ENCODE measurements around the gene MAP3K2. TPM values are rescaled to one million over a fixed set of nuclear protein-coding genes. Genes with fewer than 3 reads are reported as not detected.

Gene MAP3K2
- total and polyA plus RNA-seq, 4 donors: 6.6 to 79.3 (median 40.6) TPM

DNA sequence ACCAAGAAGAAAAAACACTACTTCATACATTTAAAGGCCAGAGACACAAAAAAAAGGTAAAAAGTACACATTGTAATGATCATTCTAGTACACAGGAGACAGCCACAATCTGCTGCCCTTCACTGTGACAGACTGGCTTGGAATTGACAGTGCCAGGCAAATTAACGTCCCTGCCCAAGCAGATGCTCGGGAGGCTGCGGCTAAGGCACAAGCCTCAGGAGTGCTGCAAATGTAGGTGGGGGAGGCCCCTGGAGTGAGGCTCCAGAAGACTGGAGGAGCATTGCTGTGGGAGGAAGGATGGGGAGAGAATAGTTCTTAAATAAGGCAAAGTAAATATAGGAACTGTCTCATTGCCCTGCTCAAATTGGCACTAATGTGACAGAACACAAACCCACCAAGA lies 112.4 kb downstream of the MAP3K2 start:
- intact Hi-C loops (cut with DNase I): no loop called here
- no peak overlapping the region for H3K4me3 ChIP-seq (ENCODE audit: low read length in 2 of 2)
- H3K27me3 ChIP-seq (ENCODE audit: control insufficient read depth in 1 of 2, insufficient read depth in 2 of 2, low read length in 1 of 2): no peaks in the 10 kb centered on the region
- H3K9me3 ChIP-seq (ENCODE audit: control insufficient read depth, low read length): no peaks in the 10 kb centered on the region
- peaks cover 19 to 24% of the 10 kb centered on the region in 2 donors for H3K36me3 ChIP-seq (ENCODE audit: control insufficient read depth in 1 of 2, insufficient read depth in 2 of 2, low read length in 1 of 2)
- DNase-seq (no peak), ATAC-seq (ENCODE audit: low FRiP score) (no peak)
- WGBS, 2 donors: 85 to 89% methylated on average over 3 of the region's 3 CpGs
- no peaks in the 10 kb centered on the region for H3K4me1 ChIP-seq (ENCODE audit: control insufficient read depth in 1 of 2, insufficient read depth in 2 of 2, low read length in 2 of 2)
- H3K27ac ChIP-seq (ENCODE audit: low read depth in 1 of 2, low read length in 2 of 2): no peak overlapping the region

DNA sequence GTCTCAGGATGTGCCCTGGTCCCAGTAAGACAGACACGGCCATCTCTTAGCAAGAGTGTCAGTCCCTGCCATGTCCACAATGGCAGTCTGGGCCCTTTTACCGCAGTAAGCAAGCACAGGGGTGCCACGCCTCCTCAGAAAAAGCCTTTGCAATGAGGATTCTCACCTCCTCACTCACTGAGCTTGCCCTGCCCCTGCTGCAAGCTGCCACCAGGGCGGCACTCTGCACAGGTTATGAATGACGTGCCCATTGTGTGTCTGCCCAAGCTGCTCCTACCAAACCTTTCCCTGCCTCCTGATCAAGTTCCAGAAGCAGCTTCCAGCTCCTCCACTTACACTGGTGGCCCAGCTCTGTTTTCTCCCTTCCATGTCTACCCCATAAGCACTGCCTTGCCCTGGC lies 117.1 kb downstream of the MAP3K2 start:
- peaks cover 15 to 22% of the 10 kb centered on the region in 2 donors for H3K36me3 ChIP-seq (ENCODE audit: control insufficient read depth in 1 of 2, insufficient read depth in 2 of 2, low read length in 1 of 2)
- no peak for ATAC-seq (ENCODE audit: low FRiP score)
- H3K27ac ChIP-seq (ENCODE audit: low read depth in 1 of 2, low read length in 2 of 2): no peak overlapping the region
- WGBS, 2 donors: 97 to 98% methylated on average over 5 of the region's 5 CpGs
- no peak for DNase-seq
- no peaks in the 10 kb centered on the region for H3K27me3 ChIP-seq (ENCODE audit: control insufficient read depth in 1 of 2, insufficient read depth in 2 of 2, low read length in 1 of 2)
- H3K4me1 ChIP-seq (ENCODE audit: control insufficient read depth in 1 of 2, insufficient read depth in 2 of 2, low read length in 2 of 2): no peaks in the 10 kb centered on the region
- no peaks in the 10 kb centered on the region for H3K9me3 ChIP-seq (ENCODE audit: control insufficient read depth, low read length)
- intact Hi-C loops (cut with DNase I): no loop called here
- no peak overlapping the region for H3K4me3 ChIP-seq (ENCODE audit: low read length in 2 of 2)

DNA sequence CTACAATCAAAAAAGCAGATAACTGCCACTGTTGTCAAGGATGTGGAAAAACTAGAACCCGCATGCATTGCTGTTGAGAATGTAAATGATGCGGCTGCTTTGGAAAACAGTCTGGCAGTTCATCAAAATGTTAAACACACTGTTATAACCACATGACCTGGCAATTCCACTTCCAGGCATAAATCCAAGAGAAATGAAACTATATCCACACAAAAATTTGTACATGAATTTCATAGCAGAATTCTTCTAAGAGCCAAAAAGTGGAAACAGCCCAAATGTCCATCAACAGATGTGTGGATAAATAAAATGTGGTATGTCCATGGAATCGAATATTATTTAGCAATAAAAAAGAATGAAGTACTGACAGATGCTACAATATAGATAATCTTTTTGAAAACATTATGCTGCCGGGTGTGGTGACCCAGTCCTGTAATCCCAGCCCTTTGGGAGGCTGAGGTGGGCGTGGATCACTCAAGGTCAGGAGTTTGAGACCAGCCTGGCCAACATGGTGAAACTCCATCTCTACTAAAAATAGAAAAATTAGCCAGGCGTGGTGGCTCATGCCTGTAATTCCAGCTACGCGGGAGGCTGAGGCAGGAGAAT lies 125.9 kb downstream of the MAP3K2 start:
- Histone ChIP-seq H3K4me1 (ENCODE audit: control insufficient read depth in 1 of 2, insufficient read depth in 2 of 2, low read length in 2 of 2) (no peaks in the 10 kb centered on the region), H3K4me3 (ENCODE audit: low read length in 2 of 2) (no peak overlapping the region), H3K36me3 (ENCODE audit: control insufficient read depth in 1 of 2, insufficient read depth in 2 of 2, low read length in 1 of 2) (peaks cover 7 to 10% of the 10 kb centered on the region in 2 donors), H3K27ac (ENCODE audit: low read depth in 1 of 2, low read length in 2 of 2) (no peak overlapping the region), H3K9me3 (ENCODE audit: control insufficient read depth, low read length) (no peaks in the 10 kb centered on the region), H3K27me3 (ENCODE audit: control insufficient read depth in 1 of 2, insufficient read depth in 2 of 2, low read length in 1 of 2) (no peaks in the 10 kb centered on the region)
- WGBS, 2 donors: 63 to 69% methylated on average over 8 of the region's 8 CpGs
- intact Hi-C loops (cut with DNase I): no loop called here
- ATAC-seq (ENCODE audit: low FRiP score) (no peak), DNase-seq (no peak)

DNA sequence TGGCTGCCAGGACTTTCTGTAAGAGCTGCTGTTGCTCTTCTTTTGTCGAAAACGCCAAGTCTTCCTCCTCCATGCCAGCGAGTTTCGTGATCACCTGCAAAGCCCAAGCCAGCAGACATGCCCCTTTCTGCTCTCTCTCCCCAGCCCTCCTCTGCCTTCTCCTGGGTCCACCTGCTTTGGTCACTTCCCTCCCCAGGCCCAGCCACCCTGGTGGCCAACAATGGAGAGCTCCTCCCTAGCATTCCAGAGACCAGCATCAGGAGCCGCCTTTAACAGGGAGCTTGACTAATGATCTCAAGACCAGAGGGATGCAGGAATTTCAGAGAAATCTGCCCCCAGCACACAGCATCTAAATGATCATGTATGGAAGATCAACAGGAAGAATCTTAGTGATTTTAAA lies 128.4 kb downstream of the MAP3K2 start:
- H3K27me3 ChIP-seq (ENCODE audit: control insufficient read depth in 1 of 2, insufficient read depth in 2 of 2, low read length in 1 of 2): no peaks in the 10 kb centered on the region
- no peaks in the 10 kb centered on the region for H3K9me3 ChIP-seq (ENCODE audit: control insufficient read depth, low read length)
- no peaks in the 10 kb centered on the region for H3K4me1 ChIP-seq (ENCODE audit: control insufficient read depth in 1 of 2, insufficient read depth in 2 of 2, low read length in 2 of 2)
- DNase-seq (no peak), ATAC-seq (ENCODE audit: low FRiP score) (no peak)
- 92 to 95% methylated on average over 5 of the region's 5 CpGs for WGBS, 2 donors
- H3K36me3 ChIP-seq (ENCODE audit: control insufficient read depth in 1 of 2, insufficient read depth in 2 of 2, low read length in 1 of 2): peaks cover 7 to 10% of the 10 kb centered on the region in 2 donors
- intact Hi-C loops (cut with DNase I): no loop called here
- no peak overlapping the region for H3K27ac ChIP-seq (ENCODE audit: low read depth in 1 of 2, low read length in 2 of 2)
- no peak overlapping the region for H3K4me3 ChIP-seq (ENCODE audit: low read length in 2 of 2)

DNA sequence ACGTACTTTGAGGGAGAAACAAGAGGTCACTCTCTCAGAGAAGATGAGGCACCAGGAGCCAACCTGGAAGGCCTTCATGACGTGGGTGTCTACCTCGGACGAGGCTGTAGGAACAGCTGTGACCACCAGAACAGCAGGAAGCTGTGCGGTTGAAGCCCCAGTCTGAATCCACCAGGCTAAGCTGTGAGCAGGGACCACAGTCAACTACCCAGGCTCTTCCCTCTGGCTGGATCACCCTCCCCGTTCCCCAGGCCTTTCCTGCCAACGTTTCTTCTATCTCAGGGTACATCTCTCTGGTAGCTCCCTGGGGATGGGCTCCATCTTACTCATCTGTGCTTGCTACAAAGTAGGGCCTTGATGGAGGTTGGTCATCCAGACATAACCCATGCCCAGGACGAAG lies 130.9 kb downstream of the MAP3K2 start:
- DNase-seq: no peak
- peaks cover 7 to 10% of the 10 kb centered on the region in 2 donors for H3K36me3 ChIP-seq (ENCODE audit: control insufficient read depth in 1 of 2, insufficient read depth in 2 of 2, low read length in 1 of 2)

DNA sequence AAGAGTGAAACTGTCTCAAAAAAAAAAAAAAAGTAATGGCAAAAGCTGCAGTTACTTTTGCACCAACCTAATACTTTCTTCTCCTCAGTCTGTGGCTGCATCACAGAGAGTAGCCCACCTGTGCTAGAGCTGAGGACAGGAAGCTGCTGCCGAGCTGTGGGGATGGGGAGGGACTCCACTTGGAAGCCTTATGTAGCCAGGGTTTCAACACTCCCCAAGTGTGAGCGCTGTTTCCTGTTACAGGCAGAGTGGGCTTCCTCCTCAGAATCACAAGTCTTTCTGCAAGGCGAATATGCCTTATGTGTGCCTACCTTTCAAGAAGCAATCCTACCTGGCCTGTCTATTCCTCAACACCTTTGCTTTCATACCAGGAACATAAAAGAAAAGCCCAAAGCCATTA lies 131.4 kb downstream of the MAP3K2 start:
- DNase-seq (no peak), ATAC-seq (ENCODE audit: low FRiP score) (no peak)
- intact Hi-C loops (cut with DNase I): no loop called here
- no peaks in the 10 kb centered on the region for H3K9me3 ChIP-seq (ENCODE audit: control insufficient read depth, low read length)
- no peaks in the 10 kb centered on the region for H3K4me1 ChIP-seq (ENCODE audit: control insufficient read depth in 1 of 2, insufficient read depth in 2 of 2, low read length in 2 of 2)
- no peak overlapping the region for H3K4me3 ChIP-seq (ENCODE audit: low read length in 2 of 2)
- H3K36me3 ChIP-seq (ENCODE audit: control insufficient read depth in 1 of 2, insufficient read depth in 2 of 2, low read length in 1 of 2): peaks cover 7 to 10% of the 10 kb centered on the region in 2 donors
- no peak overlapping the region for H3K27ac ChIP-seq (ENCODE audit: low read depth in 1 of 2, low read length in 2 of 2)
- WGBS, 2 donors: 92 to 96% methylated on average over 3 of the region's 3 CpGs
- H3K27me3 ChIP-seq (ENCODE audit: control insufficient read depth in 1 of 2, insufficient read depth in 2 of 2, low read length in 1 of 2): no peaks in the 10 kb centered on the region

More for the DNA sequence above, 130.9 kb downstream of the MAP3K2 start:
- intact Hi-C loops (cut with DNase I): no loop called here
- Histone ChIP-seq H3K4me1 (ENCODE audit: control insufficient read depth in 1 of 2, insufficient read depth in 2 of 2, low read length in 2 of 2) (no peaks in the 10 kb centered on the region), H3K27me3 (ENCODE audit: control insufficient read depth in 1 of 2, insufficient read depth in 2 of 2, low read length in 1 of 2) (no peaks in the 10 kb centered on the region), H3K4me3 (ENCODE audit: low read length in 2 of 2) (no peak overlapping the region), H3K27ac (ENCODE audit: low read depth in 1 of 2, low read length in 2 of 2) (no peak overlapping the region), H3K9me3 (ENCODE audit: control insufficient read depth, low read length) (no peaks in the 10 kb centered on the region)
- no peak for ATAC-seq (ENCODE audit: low FRiP score)
- WGBS, 2 donors: 73 to 75% methylated on average over 8 of the region's 8 CpGs

DNA sequence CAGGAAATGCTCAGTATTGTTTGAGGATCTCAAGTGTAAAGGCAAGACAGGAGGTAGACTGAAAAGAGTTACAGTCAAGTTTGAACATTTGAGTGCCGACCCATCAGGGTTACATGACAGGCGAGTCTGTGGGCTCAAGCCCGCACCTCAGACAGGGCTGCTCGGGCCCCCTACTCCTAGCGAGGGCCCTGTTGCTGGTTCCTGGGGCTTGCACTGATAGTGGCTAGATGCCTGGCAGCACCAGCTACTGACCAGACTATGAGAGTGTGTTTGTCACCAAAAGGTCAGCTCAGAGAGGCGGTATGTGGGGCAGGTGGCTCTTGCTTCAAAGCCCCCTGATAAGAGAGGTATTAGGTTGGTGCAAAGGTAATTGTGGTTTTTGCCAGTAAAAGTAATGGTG lies 132.1 kb downstream of the MAP3K2 start:
- WGBS, 2 donors: 94 to 98% methylated on average over 6 of the region's 6 CpGs
- DNase-seq (no peak), ATAC-seq (ENCODE audit: low FRiP score) (no peak)
- no peaks in the 10 kb centered on the region for H3K9me3 ChIP-seq (ENCODE audit: control insufficient read depth, low read length)
- H3K27ac ChIP-seq (ENCODE audit: low read depth in 1 of 2, low read length in 2 of 2): no peak overlapping the region
- H3K4me3 ChIP-seq (ENCODE audit: low read length in 2 of 2): no peak overlapping the region
- H3K27me3 ChIP-seq (ENCODE audit: control insufficient read depth in 1 of 2, insufficient read depth in 2 of 2, low read length in 1 of 2): no peaks in the 10 kb centered on the region
- H3K36me3 ChIP-seq (ENCODE audit: control insufficient read depth in 1 of 2, insufficient read depth in 2 of 2, low read length in 1 of 2): peaks cover 7 to 10% of the 10 kb centered on the region in 2 donors
- no peaks in the 10 kb centered on the region for H3K4me1 ChIP-seq (ENCODE audit: control insufficient read depth in 1 of 2, insufficient read depth in 2 of 2, low read length in 2 of 2)
- intact Hi-C loops (cut with DNase I): no loop called here

DNA sequence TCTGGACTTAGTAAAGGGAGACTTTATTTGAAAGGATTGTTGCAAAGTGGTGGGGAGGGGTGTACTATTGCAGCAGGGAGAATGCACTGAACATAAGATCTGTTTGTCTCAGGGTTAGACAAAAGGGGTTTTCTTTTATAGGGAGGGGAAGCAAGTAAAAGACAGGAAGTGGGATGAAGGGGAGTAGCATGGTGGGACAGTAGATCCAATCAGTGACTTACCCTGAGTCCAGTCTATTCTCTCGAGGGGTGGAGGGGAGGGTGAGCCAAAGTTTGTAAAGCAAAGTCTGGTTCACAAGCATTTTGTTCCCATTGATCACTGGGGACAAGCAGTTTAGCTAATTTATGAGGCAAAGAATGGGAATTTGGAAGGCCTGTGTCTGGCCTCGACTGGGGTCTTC lies 132.6 kb downstream of the MAP3K2 start:
- H3K27ac ChIP-seq (ENCODE audit: low read depth in 1 of 2, low read length in 2 of 2): no peak overlapping the region

DNA sequence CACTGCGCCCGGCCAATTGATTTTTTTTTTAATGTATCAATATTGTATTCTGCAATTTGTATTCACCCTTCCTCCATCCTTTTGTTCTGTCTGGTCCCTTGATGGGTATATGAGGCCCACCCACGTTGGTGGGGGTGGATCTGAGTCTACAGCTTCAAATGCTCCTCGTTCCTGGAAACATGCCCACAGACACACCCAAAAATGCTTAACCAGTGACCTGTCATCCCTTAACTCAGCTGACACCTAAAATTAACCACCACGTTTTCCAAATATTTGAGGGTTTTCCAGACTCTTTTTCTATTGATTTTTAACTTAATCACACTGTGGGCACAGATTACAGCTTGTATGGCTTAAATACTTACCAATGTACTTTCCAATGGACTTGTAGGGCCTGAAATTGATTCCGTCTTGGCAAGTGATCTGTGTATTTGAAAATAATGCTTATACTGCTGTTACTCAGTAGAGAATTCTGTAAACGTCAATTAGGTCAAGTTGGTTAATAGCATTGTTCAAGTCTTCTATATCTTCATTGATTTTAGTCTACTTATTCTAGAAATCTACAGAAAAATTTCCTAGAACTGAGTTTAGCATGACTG lies 133.3 kb downstream of the MAP3K2 start:
- Histone ChIP-seq H3K27ac (ENCODE audit: low read depth in 1 of 2, low read length in 2 of 2) (no peak overlapping the region), H3K4me3 (ENCODE audit: low read length in 2 of 2) (no peak overlapping the region), H3K36me3 (ENCODE audit: control insufficient read depth in 1 of 2, insufficient read depth in 2 of 2, low read length in 1 of 2) (peaks cover 4 to 5% of the 10 kb centered on the region in 2 donors), H3K27me3 (ENCODE audit: control insufficient read depth in 1 of 2, insufficient read depth in 2 of 2, low read length in 1 of 2) (no peaks in the 10 kb centered on the region), H3K4me1 (ENCODE audit: control insufficient read depth in 1 of 2, insufficient read depth in 2 of 2, low read length in 2 of 2) (no peaks in the 10 kb centered on the region), H3K9me3 (ENCODE audit: control insufficient read depth, low read length) (no peaks in the 10 kb centered on the region)
- 78 to 80% methylated on average over 7 of the region's 7 CpGs for WGBS, 2 donors
- DNase-seq: no peak
- ATAC-seq (ENCODE audit: low FRiP score): no peak
- intact Hi-C loops (cut with DNase I): no loop called here

More for the DNA sequence above, 132.6 kb downstream of the MAP3K2 start:
- ATAC-seq (ENCODE audit: low FRiP score) (no peak), DNase-seq (no peak)
- H3K9me3 ChIP-seq (ENCODE audit: control insufficient read depth, low read length): no peaks in the 10 kb centered on the region
- intact Hi-C loops (cut with DNase I): no loop called here
- 61 to 65% methylated on average over 2 of the region's 2 CpGs for WGBS, 2 donors
- H3K27me3 ChIP-seq (ENCODE audit: control insufficient read depth in 1 of 2, insufficient read depth in 2 of 2, low read length in 1 of 2): no peaks in the 10 kb centered on the region
- H3K4me1 ChIP-seq (ENCODE audit: control insufficient read depth in 1 of 2, insufficient read depth in 2 of 2, low read length in 2 of 2): no peaks in the 10 kb centered on the region
- H3K36me3 ChIP-seq (ENCODE audit: control insufficient read depth in 1 of 2, insufficient read depth in 2 of 2, low read length in 1 of 2): peaks cover 7 to 8% of the 10 kb centered on the region in 2 donors
- H3K4me3 ChIP-seq (ENCODE audit: low read length in 2 of 2): no peak overlapping the region

All from aorta (tissue), 5 donors.